HL-60/S4 treated with retinoic acid at 250 ng/mL for 4 days and 3 days (cell line): ENCODE results near the gene ITGA4.

Source experiments
- in situ Hi-C: fragments of 300-500 bp; cut with MboI; formaldehyde crosslinking; loops from 2 replicates; pipeline ENCODE4 v1.7.0; 2022; ENCODE audit warnings: low sequenced_read_pairs

Gene ITGA4

DNA sequence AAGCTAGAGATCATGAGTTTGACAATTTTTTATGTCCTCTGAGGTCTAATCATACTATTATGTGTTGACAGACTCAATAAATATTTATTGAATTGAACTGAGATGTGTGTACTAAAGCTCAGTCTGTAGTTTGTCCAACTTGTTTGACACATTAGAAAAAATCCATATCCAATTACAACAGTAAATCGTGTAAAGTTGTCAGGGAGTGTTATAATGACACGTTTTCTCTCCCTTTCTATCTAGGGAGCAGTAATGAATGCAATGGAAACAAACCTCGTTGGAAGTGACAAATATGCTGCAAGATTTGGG, 28.4 kb downstream of the ITGA4 start:
- in situ Hi-C loops = no loop called here

GRCh38 chr2:181499231-181499630, 42.0 kb downstream of the ITGA4 start:
- in situ Hi-C loops = no loop called here

GRCh38 chr2:181500201-181500600, 43.0 kb downstream of the ITGA4 start:
- in situ Hi-C loops = no loop called here

DNA sequence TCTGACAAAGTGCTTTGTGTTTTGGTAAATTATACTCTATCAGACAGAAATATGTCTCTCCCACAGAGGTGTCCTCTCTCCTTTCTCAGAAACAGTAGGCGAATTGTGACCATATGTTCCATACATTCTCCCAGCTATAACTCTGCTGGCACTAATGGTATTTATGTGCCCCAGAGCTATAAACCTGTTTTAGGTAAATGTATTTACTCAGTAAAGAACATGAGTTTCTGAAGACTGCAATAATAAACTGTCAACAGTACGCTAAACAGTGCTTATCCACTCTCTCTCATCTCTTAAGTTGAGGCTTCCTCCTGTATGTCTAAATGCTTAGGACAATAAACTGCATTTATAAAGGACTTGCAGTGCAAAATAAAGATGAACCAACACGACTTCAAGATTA, 58.5 kb downstream of the ITGA4 start:
- in situ Hi-C loops = no loop called here

GRCh38 chr2:181516992-181517391, 59.8 kb downstream of the ITGA4 start:
- in situ Hi-C loops = no loop called here

DNA sequence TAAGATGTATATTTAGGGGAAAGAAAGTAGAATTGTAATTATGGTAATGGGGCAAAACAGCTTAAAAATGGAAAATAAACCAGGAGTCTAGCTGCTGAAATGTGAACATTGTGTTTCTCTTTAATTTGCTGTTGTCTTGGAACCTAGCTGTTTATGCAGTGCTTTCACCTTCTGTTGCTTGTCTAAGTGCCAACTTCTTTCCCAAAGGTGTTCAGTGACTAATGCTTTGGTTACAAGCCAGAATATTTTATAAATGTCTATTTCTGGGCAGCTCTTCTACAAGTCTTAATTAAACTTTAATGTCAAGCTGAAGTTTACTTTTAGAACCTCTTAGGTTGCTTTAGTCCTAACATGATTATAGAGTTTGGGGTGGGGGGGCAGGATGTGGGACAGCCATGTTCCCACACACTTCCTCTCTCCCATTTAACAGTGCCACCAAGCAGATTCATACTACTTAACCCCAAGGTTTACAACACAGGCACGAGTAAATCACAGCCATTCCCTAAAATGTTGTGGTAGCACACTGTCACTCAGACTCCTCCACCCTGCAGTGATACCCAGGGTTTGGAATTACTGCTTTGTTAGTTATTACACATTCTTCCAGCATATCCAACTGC, 60.6 kb downstream of the ITGA4 start:
- in situ Hi-C loops = no loop called here

- in situ Hi-C loops = no loop called here
These were observed 63.1 kb downstream of the ITGA4 start for GRCh38 chr2:181520253-181520652.

DNA sequence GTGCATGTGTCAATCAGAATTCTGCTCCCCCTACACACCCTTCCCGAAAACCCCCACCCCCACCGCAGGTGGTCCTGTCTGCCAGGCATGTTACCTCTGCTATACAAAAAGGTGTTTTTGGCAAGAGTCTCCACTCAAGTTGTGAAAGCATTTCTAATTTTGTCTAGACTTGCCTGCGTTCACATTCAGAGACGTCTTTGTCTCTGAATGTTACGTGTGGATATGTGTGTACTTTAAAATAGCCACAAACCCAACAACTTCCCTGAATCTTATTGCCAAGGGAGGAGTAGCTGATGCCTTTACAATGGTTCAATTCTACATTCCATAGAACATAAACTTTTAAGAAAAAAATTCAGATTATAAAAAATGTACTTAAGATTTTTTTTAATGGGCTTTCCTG, 66.6 kb downstream of the ITGA4 start:
- in situ Hi-C loops = no loop called here

GRCh38 chr2:181526014-181526413, 68.8 kb downstream of the ITGA4 start:
- in situ Hi-C loops = no loop called here

GRCh38 chr2:181527058-181527457, 69.9 kb downstream of the ITGA4 start:
- in situ Hi-C loops = no loop called here

DNA sequence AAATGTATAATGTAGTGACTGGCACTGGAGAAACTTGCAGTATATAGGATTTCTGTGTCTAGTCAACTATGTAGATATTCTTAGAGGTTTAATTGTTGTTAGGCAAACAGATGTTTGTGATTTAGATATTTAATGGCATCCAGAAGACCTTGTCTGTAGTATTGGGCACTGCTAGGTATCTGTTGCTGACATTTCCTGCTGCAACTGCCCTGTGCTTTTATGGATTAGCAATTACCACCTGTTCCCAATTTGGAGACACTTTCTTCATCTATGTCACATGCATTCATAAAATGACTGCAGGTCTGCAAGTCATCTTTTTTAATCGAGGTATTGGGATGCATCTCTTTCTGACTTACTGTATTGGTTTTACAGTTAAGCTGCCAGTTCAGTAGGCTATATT, 71.3 kb downstream of the ITGA4 start:
- in situ Hi-C loops = no loop called here

- in situ Hi-C loops = no loop called here
These were observed 79.5 kb downstream of the ITGA4 start for GRCh38 chr2:181536730-181537129.

DNA sequence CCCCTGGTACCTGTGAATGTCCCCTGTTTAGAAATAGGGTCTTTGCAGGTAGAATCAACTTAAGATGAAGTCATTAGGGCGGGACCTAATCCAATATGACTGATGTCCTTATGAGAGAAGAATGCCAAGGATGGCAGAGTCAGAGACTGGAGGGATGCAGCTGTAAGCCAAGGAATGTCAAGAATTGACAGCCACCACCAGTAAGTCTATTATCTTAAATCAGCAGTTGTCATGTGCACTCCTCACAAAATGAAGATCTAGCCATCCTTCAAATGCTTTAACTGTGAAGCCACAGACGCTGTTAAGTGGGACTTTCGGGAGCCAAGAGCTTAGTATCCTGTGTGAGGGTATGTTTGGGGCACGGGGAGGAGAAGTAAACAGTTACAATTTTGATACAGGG, 83.2 kb downstream of the ITGA4 start:
- in situ Hi-C loops = no loop called here

GRCh38 chr2:181542170-181542569, 85.0 kb downstream of the ITGA4 start:
- in situ Hi-C loops = no loop called here

DNA sequence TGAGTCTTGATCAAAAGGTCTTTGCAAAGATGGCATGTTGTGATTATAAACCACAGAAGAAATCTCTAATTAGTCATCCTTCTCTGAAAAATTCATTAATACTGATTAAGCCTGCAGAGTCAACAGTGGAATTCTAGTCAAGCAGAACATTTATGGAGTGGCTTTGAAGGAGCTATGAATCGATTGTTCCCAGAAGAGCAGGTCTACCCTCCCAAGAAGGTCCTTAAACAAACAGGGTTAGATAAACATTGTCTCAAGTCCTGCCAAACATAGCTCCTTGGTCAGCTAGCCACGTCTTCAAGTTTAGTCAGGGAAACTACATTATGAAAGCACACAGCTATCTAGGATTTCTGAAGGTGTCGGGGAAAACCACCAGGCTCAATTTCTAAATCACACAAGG, 88.9 kb downstream of the ITGA4 start:
- in situ Hi-C loops = no loop called here

DNA sequence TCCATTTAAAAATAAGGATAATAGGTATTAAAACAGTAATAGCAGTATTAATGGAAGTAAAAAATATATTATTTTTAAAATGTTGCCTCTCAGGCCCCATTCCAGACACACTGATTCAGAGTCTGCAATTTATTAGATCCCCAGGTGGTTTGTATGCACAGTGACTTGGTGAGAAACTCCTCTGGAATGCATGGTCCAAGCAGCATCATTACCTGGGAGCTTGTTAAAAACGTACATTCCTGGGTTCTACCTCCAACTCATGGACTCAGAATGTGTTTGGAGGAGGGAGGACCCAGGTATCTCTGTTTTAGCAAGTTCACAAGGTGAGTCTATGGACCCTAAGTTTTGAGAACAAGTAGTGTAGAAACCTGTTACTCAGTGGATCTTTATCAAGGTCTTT, 95.6 kb downstream of the ITGA4 start:
- in situ Hi-C loops = no loop called here

GRCh38 chr2:181553244-181553643, 96.1 kb downstream of the ITGA4 start:
- in situ Hi-C loops = no loop called here

DNA sequence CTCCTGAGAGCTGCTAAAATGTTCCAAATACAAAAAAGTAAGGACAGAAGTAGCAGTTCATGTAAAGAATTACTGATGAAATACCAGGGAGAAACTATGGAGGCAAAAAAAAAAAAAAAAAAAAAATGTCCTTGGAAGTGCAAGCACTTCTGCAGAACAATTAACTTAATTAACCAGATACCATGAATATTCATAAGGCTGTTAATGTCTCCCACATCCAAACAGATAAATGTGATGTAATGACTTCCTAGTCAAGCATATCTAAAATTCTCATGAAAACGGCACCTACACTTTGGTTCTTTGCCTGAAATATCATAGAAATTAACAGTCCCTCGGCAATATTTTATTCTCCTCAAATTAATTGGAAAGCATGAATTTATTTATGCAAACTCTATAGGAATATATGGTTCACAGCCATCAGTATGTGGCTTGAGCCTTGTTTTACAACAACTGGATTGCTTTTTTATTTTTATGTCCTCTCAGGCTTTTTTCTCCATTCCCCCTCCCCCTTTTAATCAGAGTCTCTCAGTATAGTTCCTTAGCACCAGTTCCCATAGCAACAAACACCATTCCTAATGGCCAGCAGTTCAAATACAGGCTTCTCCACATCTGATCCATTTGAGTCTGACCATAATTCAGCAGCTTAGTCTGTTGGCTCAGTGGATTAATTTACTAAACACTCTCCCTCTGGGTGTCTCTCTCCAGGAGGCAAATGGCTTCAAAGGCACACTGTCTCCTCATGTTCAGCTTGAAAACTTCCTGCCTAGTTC, 97.1 kb downstream of the ITGA4 start:
- in situ Hi-C loops = no loop called here

DNA sequence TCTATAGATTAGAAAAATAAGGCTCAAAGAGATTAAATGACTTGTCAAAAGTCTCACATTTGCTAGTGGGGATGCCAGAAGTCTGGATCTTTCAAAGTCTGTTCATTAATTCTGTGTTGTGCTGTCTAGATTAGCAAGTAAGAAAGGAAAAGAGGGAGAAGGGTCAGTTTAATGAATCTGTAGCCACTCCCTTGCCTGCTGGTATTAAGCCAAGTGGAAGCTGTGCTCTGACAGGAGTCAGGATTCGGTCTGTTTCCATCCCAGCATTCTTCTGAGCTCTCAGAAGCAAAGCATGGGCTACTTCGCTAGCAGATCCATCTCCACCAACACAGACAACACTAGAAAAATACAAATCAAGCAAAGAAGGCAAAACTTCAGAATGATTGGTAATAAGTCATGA, 101.2 kb downstream of the ITGA4 start:
- in situ Hi-C loops = no loop called here

DNA sequence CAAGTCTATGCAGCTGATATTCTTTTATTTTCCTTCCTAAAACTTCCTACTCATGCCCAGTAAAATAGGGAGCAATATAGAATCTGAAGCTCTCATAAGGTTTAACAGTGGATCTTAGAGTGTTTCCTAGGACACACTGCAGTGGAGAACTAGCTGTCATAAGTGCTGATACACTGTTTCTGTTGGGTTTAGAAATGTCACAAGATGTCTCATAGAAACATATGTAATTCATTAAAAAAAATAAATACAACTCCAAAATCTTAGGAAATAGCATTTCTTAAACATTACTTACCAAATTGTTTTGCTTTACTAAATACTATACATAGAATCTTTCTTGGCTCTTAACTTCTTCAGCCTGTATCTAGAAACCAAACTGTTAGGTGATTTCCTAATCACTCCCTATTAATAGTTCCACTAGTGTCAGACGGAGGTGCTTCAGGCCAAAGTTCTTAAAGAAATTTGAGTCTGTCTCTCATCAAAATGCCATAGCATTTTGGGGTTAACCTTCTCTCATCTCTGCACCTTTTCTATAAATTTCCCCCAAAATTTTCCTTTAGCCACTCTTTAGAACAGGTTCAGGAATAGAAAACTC, 106.0 kb downstream of the ITGA4 start:
- in situ Hi-C loops = no loop called here

GRCh38 chr2:181566334-181567032, 109.3 kb downstream of the ITGA4 start:
- in situ Hi-C loops = no loop called here

GRCh38 chr2:181570059-181570458, 112.9 kb downstream of the ITGA4 start:
- in situ Hi-C loops = no loop called here
